Activated naive CD4-positive, alpha-beta T cell treated with anti-CD3 and anti-CD28 coated beads, Interleukin-2, amount 10 ng/mL, durations not matched to agents 7 days and 5 days (primary cell): ENCODE results near the gene HHIPL1.

Source experiments
- CTCF ChIA-PET: fragments of 350-600 bp; sonication (Branson Sonifier 250); formaldehyde crosslinking; loops from one replicate; lab custom pipeline; 2021; ENCODE audit warnings: antibody characterized with exemption; lab: Charles Lee
- DNase-seq: peaks from one replicate; pipeline ENCODE4 v3.0.0-alpha.2; 2020
- H3K27ac Mint-ChIP-seq: one replicate; pipeline ENCODE4 v1.8.0; 2021; ENCODE audit warnings: mild to moderate bottlenecking, moderate library complexity, mixed read lengths
- H3K27me3 Mint-ChIP-seq: one replicate; pipeline ENCODE4 v1.8.0; 2021; ENCODE audit warnings: mild to moderate bottlenecking, mixed read lengths
- H3K36me3 Mint-ChIP-seq: one replicate; pipeline ENCODE4 v1.8.0; 2021; ENCODE audit warnings: mixed read lengths
- H3K4me1 Mint-ChIP-seq: one replicate; pipeline ENCODE4 v1.8.0; 2021; ENCODE audit warnings: mixed read lengths
- H3K4me3 Mint-ChIP-seq: one replicate; pipeline ENCODE4 v1.8.0; 2021; ENCODE audit warnings: mild to moderate bottlenecking, moderate library complexity, mixed read lengths
- H3K9me3 Mint-ChIP-seq: one replicate; pipeline ENCODE4 v1.8.0; 2021; ENCODE audit warnings: mixed read lengths

HHIPL1 gene

GRCh38 chr14:99716091-99716849, 71.3 kb downstream of the HHIPL1 start:
- no peaks in the 10 kb centered on the region for H3K9me3 Mint-ChIP-seq
- no peaks in the 10 kb centered on the region for H3K36me3 Mint-ChIP-seq
- CTCF ChIA-PET = interaction anchor here (0.6 to 1.3 kb wide), 2 partner anchors 32 to 168 kb away, joined by 3 read pairs; partner anchors contain the start of gene CYP46A1
- H3K4me3 Mint-ChIP-seq = no peak overlapping the region
- no peak for DNase-seq
- no peaks in the 10 kb centered on the region for H3K4me1 Mint-ChIP-seq
- H3K27ac Mint-ChIP-seq = no peak overlapping the region
- H3K27me3 Mint-ChIP-seq = peaks cover 20% of the 10 kb centered on the region

GRCh38 chr14:99716850-99717681, 72.1 kb downstream of the HHIPL1 start:
- no peak overlapping the region for H3K27ac Mint-ChIP-seq
- no peaks in the 10 kb centered on the region for H3K4me1 Mint-ChIP-seq
- CTCF ChIA-PET = interaction anchor here (0.6 to 1.3 kb wide), 2 partner anchors 33 to 168 kb away, joined by 3 read pairs; partner anchors contain the start of gene CYP46A1
- H3K9me3 Mint-ChIP-seq = no peaks in the 10 kb centered on the region
- DNase-seq = no peak
- no peak overlapping the region for H3K4me3 Mint-ChIP-seq
- H3K36me3 Mint-ChIP-seq = no peaks in the 10 kb centered on the region
- H3K27me3 Mint-ChIP-seq = peaks cover 20% of the 10 kb centered on the region

- no peaks in the 10 kb centered on the region for H3K4me1 Mint-ChIP-seq
- H3K4me3 Mint-ChIP-seq = no peak overlapping the region
- CTCF ChIA-PET = interaction anchor here (0.9 kb wide), 1 partner anchor 12 kb away, joined by 3 read pairs; no protein-coding TSS in a partner anchor
- no peak for DNase-seq
- H3K9me3 Mint-ChIP-seq = no peaks in the 10 kb centered on the region
- H3K27me3 Mint-ChIP-seq = peaks cover 20% of the 10 kb centered on the region
- no peaks in the 10 kb centered on the region for H3K36me3 Mint-ChIP-seq
- H3K27ac Mint-ChIP-seq = no peak overlapping the region
Measured at GRCh38 chr14:99717682-99718013, 72.7 kb downstream of the HHIPL1 start.

- Mint-ChIP-seq H3K4me3 (no peak overlapping the region), H3K4me1 (no peaks in the 10 kb centered on the region), H3K27ac (peak overlapping the region; percentile 29), H3K27me3 (peaks cover 20% of the 10 kb centered on the region), H3K36me3 (no peaks in the 10 kb centered on the region), H3K9me3 (no peaks in the 10 kb centered on the region)
- DNase-seq = no peak
- CTCF ChIA-PET = interaction anchor here (0.9 kb wide), 1 partner anchor 11 kb away, joined by 3 read pairs; no protein-coding TSS in a partner anchor
Measured at GRCh38 chr14:99718031-99718810, 73.3 kb downstream of the HHIPL1 start.

GRCh38 chr14:99718811-99719192, 73.9 kb downstream of the HHIPL1 start:
- H3K9me3 Mint-ChIP-seq = no peaks in the 10 kb centered on the region
- CTCF ChIA-PET = interaction anchor here (0.9 kb wide), 1 partner anchor 11 kb away, joined by 3 read pairs; no protein-coding TSS in a partner anchor
- no peak overlapping the region for H3K27ac Mint-ChIP-seq
- no peak for DNase-seq
- H3K27me3 Mint-ChIP-seq = peaks cover 18% of the 10 kb centered on the region
- H3K4me3 Mint-ChIP-seq = no peak overlapping the region
- H3K4me1 Mint-ChIP-seq = no peaks in the 10 kb centered on the region
- H3K36me3 Mint-ChIP-seq = no peaks in the 10 kb centered on the region

- no peak for DNase-seq
- H3K27ac Mint-ChIP-seq = no peak overlapping the region
- H3K36me3 Mint-ChIP-seq = no peaks in the 10 kb centered on the region
- no peaks in the 10 kb centered on the region for H3K9me3 Mint-ChIP-seq
- CTCF ChIA-PET = interaction anchor here (1.4 kb wide), 1 partner anchor 10 kb away, joined by 4 read pairs; no protein-coding TSS in a partner anchor
- no peaks in the 10 kb centered on the region for H3K4me1 Mint-ChIP-seq
- H3K4me3 Mint-ChIP-seq = no peak overlapping the region
- H3K27me3 Mint-ChIP-seq = peaks cover 32% of the 10 kb centered on the region
Measured at GRCh38 chr14:99720941-99721791, 76.2 kb downstream of the HHIPL1 start.

GRCh38 chr14:99721792-99722516, 77.0 kb downstream of the HHIPL1 start:
- no peak for DNase-seq

GRCh38 chr14:99722741-99723140, 77.8 kb downstream of the HHIPL1 start:
- Mint-ChIP-seq H3K4me1 (no peaks in the 10 kb centered on the region), H3K27me3 (peaks cover 43% of the 10 kb centered on the region), H3K4me3 (no peak overlapping the region), H3K27ac (no peak overlapping the region), H3K36me3 (no peaks in the 10 kb centered on the region), H3K9me3 (no peaks in the 10 kb centered on the region)
- CTCF ChIA-PET = interaction anchor here (1.3 kb wide), 1 partner anchor 161 kb away, joined by 3 read pairs; no protein-coding TSS in a partner anchor
- DNase-seq = peak; percentile 11

More at GRCh38 chr14:99721792-99722516, 77.0 kb downstream of the HHIPL1 start:
- no peaks in the 10 kb centered on the region for H3K4me1 Mint-ChIP-seq
- CTCF ChIA-PET = interaction anchor here (1.3 to 1.4 kb wide), 2 partner anchors 9 to 162 kb away, joined by 3 to 4 read pairs; no protein-coding TSS in a partner anchor
- no peak overlapping the region for H3K27ac Mint-ChIP-seq
- H3K9me3 Mint-ChIP-seq = no peaks in the 10 kb centered on the region
- H3K36me3 Mint-ChIP-seq = no peaks in the 10 kb centered on the region
- peaks cover 40% of the 10 kb centered on the region for H3K27me3 Mint-ChIP-seq
- H3K4me3 Mint-ChIP-seq = no peak overlapping the region

GRCh38 chr14:99724196-99724891, 79.4 kb downstream of the HHIPL1 start:
- H3K9me3 Mint-ChIP-seq = no peaks in the 10 kb centered on the region
- H3K36me3 Mint-ChIP-seq = no peaks in the 10 kb centered on the region
- no peaks in the 10 kb centered on the region for H3K4me1 Mint-ChIP-seq
- H3K4me3 Mint-ChIP-seq = no peak overlapping the region
- CTCF ChIA-PET = interaction anchor here (1.0 kb wide), 1 partner anchor 223 kb away, joined by 3 read pairs; no protein-coding TSS in a partner anchor
- peak; percentile 17 for DNase-seq
- no peak overlapping the region for H3K27ac Mint-ChIP-seq
- peaks cover 53% of the 10 kb centered on the region for H3K27me3 Mint-ChIP-seq

GRCh38 chr14:99724939-99725773, 80.2 kb downstream of the HHIPL1 start:
- H3K27ac Mint-ChIP-seq = no peak overlapping the region
- DNase-seq = peak; percentile 14
- no peak overlapping the region for H3K4me3 Mint-ChIP-seq
- CTCF ChIA-PET = interaction anchor here (1.0 kb wide), 1 partner anchor 222 kb away, joined by 3 read pairs; no protein-coding TSS in a partner anchor
- H3K36me3 Mint-ChIP-seq = no peaks in the 10 kb centered on the region
- peaks cover 53% of the 10 kb centered on the region for H3K27me3 Mint-ChIP-seq
- H3K4me1 Mint-ChIP-seq = no peaks in the 10 kb centered on the region
- H3K9me3 Mint-ChIP-seq = no peaks in the 10 kb centered on the region

GRCh38 chr14:99725774-99726537, 81.0 kb downstream of the HHIPL1 start:
- Mint-ChIP-seq H3K36me3 (no peaks in the 10 kb centered on the region), H3K27me3 (peaks cover 59% of the 10 kb centered on the region), H3K27ac (no peak overlapping the region), H3K9me3 (no peaks in the 10 kb centered on the region), H3K4me1 (peaks cover 2% of the 10 kb centered on the region), H3K4me3 (no peak overlapping the region)
- CTCF ChIA-PET = no interaction called here
- peak; percentile 11 for DNase-seq
